Colonic mucosa (tissue), 4 donors: ENCODE results near the gene SLC28A3. TPM values are rescaled to one million over a fixed set of nuclear protein-coding genes. Genes with fewer than 3 reads are reported as not detected.
A peak's percentile ranks its signal among the peaks of the same experiment; 100 is the strongest.

Experiments used
- DNase-seq: peaks from one replicate; pipeline ENCODE4 v3.0.0-alpha.2; 2020
- H3K27ac ChIP-seq: fragments of 200-600 bp; one replicate; pipeline ENCODE4 v1.8.0; 2021
- H3K27me3 ChIP-seq: fragments of 200-600 bp; one replicate; pipeline ENCODE4 v1.8.0; 2021
- H3K36me3 ChIP-seq: fragments of 200-600 bp; one replicate; pipeline ENCODE4 v1.8.0; 2021
- H3K4me1 ChIP-seq: fragments of 200-600 bp; one replicate; pipeline ENCODE4 v1.8.0; 2021; ENCODE audit warnings: mild to moderate bottlenecking
- H3K4me3 ChIP-seq: fragments of 200-600 bp; one replicate; pipeline ENCODE4 v1.8.0; 2021
- H3K9ac ChIP-seq, 2 donors: one replicate each; pipeline ENCODE4 v1.7.0; 2013; ENCODE audit warnings: control low read depth in 2 of 2, low read depth in 2 of 2, low read length in 2 of 2
- H3K9me3 ChIP-seq: fragments of 200-600 bp; one replicate; pipeline ENCODE4 v1.8.0; 2021
- CTCF ChIP-seq: fragments of 200-600 bp; IDR thresholded peaks from one replicate; pipeline ENCODE4 v1.8.0; 2022; ENCODE audit warnings: antibody characterized with exemption, mild to moderate bottlenecking
- intact Hi-C: fragments of 100-400 bp; cut with DNase I; formaldehyde crosslinking; loops from one replicate; pipeline ENCODE4 v1.14.1; 2022
- total RNA-seq, 2 donors: library from RNA; stranded (reverse); fragmentation: NEBNext Ultra II Directional in 1 of 2; extraction: Animal tissue kit (Norgen Biotek cat#: 25700) in 1 of 2; gene quantifications; one replicate each; pipeline ENCODE4 v1.2.1, GENCODE V29; 2021
- donor health status: healthy.
- donor health status: DM: no; HTN: no; CAD: no.
- donor health status: DM: no; HTN: no; CAD: no.

Gene SLC28A3
- total RNA-seq, 2 donors from 2014 or later = 2.9 to 4.7 TPM

- TF ChIP-seq CTCF = no peak
- no peak for DNase-seq
Measured at GRCh38 chr9:84357275-84357674, 16.7 kb upstream of the SLC28A3 start.

GRCh38 chr9:84354035-84354434 lies 13.5 kb upstream of the SLC28A3 start:
- no peak for DNase-seq
- Histone ChIP-seq H3K4me1 (no peaks in the 10 kb centered on the region), H3K27me3 (no peaks in the 10 kb centered on the region), H3K36me3 (no peaks in the 10 kb centered on the region), H3K27ac (no peak overlapping the region), H3K4me3 (no peak overlapping the region), H3K9me3 (no peaks in the 10 kb centered on the region), H3K9ac (no peak overlapping the region)
- TF ChIP-seq CTCF = no peak
- intact Hi-C loops = no loop called here

More at GRCh38 chr9:84357275-84357674, 16.7 kb upstream of the SLC28A3 start:
- Histone ChIP-seq H3K27ac (no peak overlapping the region), H3K9me3 (no peaks in the 10 kb centered on the region), H3K4me3 (no peak overlapping the region), H3K36me3 (no peaks in the 10 kb centered on the region), H3K4me1 (no peaks in the 10 kb centered on the region), H3K27me3 (no peaks in the 10 kb centered on the region), H3K9ac (no peak overlapping the region)
- intact Hi-C loops = no loop called here

GRCh38 chr9:84349671-84350070 lies 9.1 kb upstream of the SLC28A3 start:
- H3K27ac ChIP-seq = no peak overlapping the region
- no peak for TF ChIP-seq CTCF
- no peak for DNase-seq
- H3K4me3 ChIP-seq = no peak overlapping the region
- intact Hi-C loops = no loop called here
- H3K27me3 ChIP-seq = no peaks in the 10 kb centered on the region
- H3K4me1 ChIP-seq = no peaks in the 10 kb centered on the region
- no peak overlapping the region for H3K9ac ChIP-seq
- no peaks in the 10 kb centered on the region for H3K9me3 ChIP-seq
- no peaks in the 10 kb centered on the region for H3K36me3 ChIP-seq

- Histone ChIP-seq H3K27me3 (no peaks in the 10 kb centered on the region), H3K9ac (no peak overlapping the region), H3K4me3 (no peak overlapping the region), H3K36me3 (no peaks in the 10 kb centered on the region), H3K4me1 (peaks cover 3% of the 10 kb centered on the region), H3K27ac (no peak overlapping the region), H3K9me3 (no peaks in the 10 kb centered on the region)
- intact Hi-C loops = no loop called here
- no peak for DNase-seq
- TF ChIP-seq CTCF = no peak
Measured at GRCh38 chr9:84343111-84343521, 2.6 kb upstream of the SLC28A3 start.

- peak overlapping the region in 1 of 2 donors; percentile 6 for H3K9ac ChIP-seq
- TF ChIP-seq CTCF = no peak
- H3K4me1 ChIP-seq = peaks cover 3% of the 10 kb centered on the region
- peak overlapping the region; percentile 9 for H3K4me3 ChIP-seq
- no peaks in the 10 kb centered on the region for H3K36me3 ChIP-seq
- no peaks in the 10 kb centered on the region for H3K9me3 ChIP-seq
- no peak overlapping the region for H3K27ac ChIP-seq
- no peaks in the 10 kb centered on the region for H3K27me3 ChIP-seq
- no peak for DNase-seq
- intact Hi-C loops = no loop called here
Measured at GRCh38 chr9:84339962-84340361, 596 bp downstream of the SLC28A3 start.

GRCh38 chr9:84339503-84339902 lies 1.1 kb downstream of the SLC28A3 start:
- intact Hi-C loops = no loop called here
- peak overlapping the region; percentile 9 for H3K4me3 ChIP-seq
- no peak for TF ChIP-seq CTCF
- H3K27me3 ChIP-seq = no peaks in the 10 kb centered on the region
- peak overlapping the region in 1 of 2 donors; percentile 6 for H3K9ac ChIP-seq
- H3K9me3 ChIP-seq = no peaks in the 10 kb centered on the region
- H3K36me3 ChIP-seq = no peaks in the 10 kb centered on the region
- no peak for DNase-seq
- H3K4me1 ChIP-seq = peaks cover 3% of the 10 kb centered on the region
- no peak overlapping the region for H3K27ac ChIP-seq
